ENCODE measurements around the gene GRM1.
"Not testable (repeated sequence)": the region's sequence is repeated elsewhere in the genome, so short reads cannot be mapped to it uniquely, and the experiment has no call there.

GRM1 gene

GRCh38 chr6:146200176-146200575 is 171.3 kb downstream of the GRM1 start:
- DNase-seq: no peak

- no peak for DNase-seq
Observed at GRCh38 chr6:146202570-146202969, 173.7 kb downstream of the GRM1 start.

- no peak for DNase-seq
Observed at GRCh38 chr6:146209942-146210341, 181.1 kb downstream of the GRM1 start.

GRCh38 chr6:146210406-146211083 is 181.7 kb downstream of the GRM1 start:
- no peak for DNase-seq

- no peak for DNase-seq
Observed at GRCh38 chr6:146211646-146212045, 182.8 kb downstream of the GRM1 start.

- DNase-seq: no peak
Observed at GRCh38 chr6:146212781-146213180, 183.9 kb downstream of the GRM1 start.

GRCh38 chr6:146219101-146219500 is 190.2 kb downstream of the GRM1 start:
- DNase-seq: no peak

GRCh38 chr6:146224449-146224848 is 195.6 kb downstream of the GRM1 start:
- DNase-seq: no peak

- DNase-seq: no peak
Observed at GRCh38 chr6:146224988-146225387, 196.1 kb downstream of the GRM1 start.

- no peak for DNase-seq
Observed at GRCh38 chr6:146240322-146240721, 211.5 kb downstream of the GRM1 start.

GRCh38 chr6:146240807-146241206 is 211.9 kb downstream of the GRM1 start:
- DNase-seq: no peak

GRCh38 chr6:146243646-146244045 is 214.8 kb downstream of the GRM1 start:
- not testable (repeated sequence) for DNase-seq

GRCh38 chr6:146244630-146245143 is 215.8 kb downstream of the GRM1 start:
- DNase-seq: no peak

- DNase-seq: no peak
Observed at GRCh38 chr6:146246028-146246427, 217.2 kb downstream of the GRM1 start.

GRCh38 chr6:146253691-146254090 is 224.8 kb downstream of the GRM1 start:
- no peak for DNase-seq

GRCh38 chr6:146258206-146258605 is 229.3 kb downstream of the GRM1 start:
- no peak for DNase-seq

- DNase-seq: no peak
Observed at GRCh38 chr6:146260886-146261285, 232.0 kb downstream of the GRM1 start.

GRCh38 chr6:146265056-146265455 is 236.2 kb downstream of the GRM1 start:
- no peak for DNase-seq

- no peak for DNase-seq
Observed at GRCh38 chr6:146267447-146267846, 238.6 kb downstream of the GRM1 start.

- DNase-seq: no peak
Observed at GRCh38 chr6:146267946-146268345, 239.1 kb downstream of the GRM1 start.

GRCh38 chr6:146269482-146269881 is 240.6 kb downstream of the GRM1 start:
- DNase-seq: no peak

GRCh38 chr6:146271163-146271562 is 242.3 kb downstream of the GRM1 start:
- DNase-seq: not testable (repeated sequence)

- DNase-seq: no peak
Observed at GRCh38 chr6:146273490-146273889, 244.6 kb downstream of the GRM1 start.

GRCh38 chr6:146277142-146277541 is 248.3 kb downstream of the GRM1 start:
- DNase-seq: no peak

All from NCI-H1694 (cell line).